Measurements from ENCODE around the gene LYL1. TPM values are rescaled to one million over a fixed set of nuclear protein-coding genes. Genes with fewer than 3 reads are reported as not detected.

LYL1 gene
- total and polyA plus RNA-seq, 9 of the 15 experiments (the other 6 are each of a cell fraction or from before 2014, with no cell fraction given): 1.3 to 266 (median 34.0) TPM

DNA sequence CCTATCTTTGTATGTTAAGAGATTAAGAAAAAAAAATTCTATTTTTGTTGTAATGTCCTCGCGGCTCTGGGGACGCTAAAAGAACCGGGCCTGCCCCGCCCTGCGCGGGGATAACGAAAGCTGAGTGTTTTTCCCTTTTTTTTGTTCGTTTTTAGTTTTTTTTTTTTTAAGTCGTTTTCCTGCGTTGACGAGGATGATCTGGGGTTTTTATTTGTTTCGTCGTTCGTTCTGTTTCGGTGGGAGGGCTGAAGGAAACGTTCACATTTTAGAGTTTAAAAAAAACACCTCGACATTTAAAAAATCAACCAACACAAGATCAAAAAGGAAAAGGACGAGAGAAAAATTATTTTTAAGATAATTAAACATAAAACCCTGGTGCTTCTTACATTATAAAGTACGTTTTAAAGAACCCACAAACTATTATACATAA lies 5.6 kb downstream of the LYL1 start (continued):
- TF ChIP-seq MBD2 (IDR thresholded peaks at IDR 0.05; ENCODE audit: borderline replicate concordance, low read depth) (no peak), SMC3 (conservative IDR thresholded peaks at IDR 0.05; ENCODE audit: insufficient read depth, low read depth, low read length) (no peak), SMARCB1 (IDR thresholded peaks at IDR 0.05; ENCODE audit: insufficient read length, low read depth) (no peak), DDX20 (tag; IDR thresholded peaks at IDR 0.05; ENCODE audit: low read depth) (no peak), EHMT2 (IDR thresholded peaks at IDR 0.05) (no peak), NFATC3 (IDR thresholded peaks at IDR 0.05) (no peak), FOXA3 (CRISPR knock-in tag; conservative IDR thresholded peaks at IDR 0.05 in 1 of 2, IDR thresholded peaks at IDR 0.05 in 1 of 2) (no peak), ZNF274 (IDR thresholded peaks at IDR 0.05; ENCODE audit: borderline replicate concordance, low read depth, low read length) (no peak), ZFX (CRISPR knock-in tag; IDR thresholded peaks at IDR 0.05) (peak; percentile 29), THRB (CRISPR knock-in tag; conservative IDR thresholded peaks at IDR 0.05) (no peak), ZNF12 (CRISPR knock-in tag; IDR thresholded peaks at IDR 0.05) (no peak), RAD51 (IDR thresholded peaks at IDR 0.05; ENCODE audit: borderline replicate concordance, low read depth) (peak; percentile 11; the same call in 1 of the 2 replicates), BCOR (IDR thresholded peaks at IDR 0.05) (no peak), KDM4B (IDR thresholded peaks at IDR 0.05; ENCODE audit: borderline replicate concordance in 2 of 2, low read depth in 1 of 2) (no peak), TFAM (CRISPR knock-in tag; conservative IDR thresholded peaks at IDR 0.05) (no peak), SUPT5H (IDR thresholded peaks at IDR 0.05) (no peak; the same call in 1 of the 2 replicates), TARDBP (IDR thresholded peaks at IDR 0.05) (no peak), ZNF324 (CRISPR knock-in tag; IDR thresholded peaks at IDR 0.05) (no peak), PHB2 (IDR thresholded peaks at IDR 0.05; ENCODE audit: low read depth) (no peak), GABPB2 (CRISPR knock-in tag; conservative IDR thresholded peaks at IDR 0.05) (no peak), PREB (CRISPR knock-in tag; IDR thresholded peaks at IDR 0.05) (no peak), XRCC3 (IDR thresholded peaks at IDR 0.05) (no peak)
- TF ChIP-seq, protein P1, sequence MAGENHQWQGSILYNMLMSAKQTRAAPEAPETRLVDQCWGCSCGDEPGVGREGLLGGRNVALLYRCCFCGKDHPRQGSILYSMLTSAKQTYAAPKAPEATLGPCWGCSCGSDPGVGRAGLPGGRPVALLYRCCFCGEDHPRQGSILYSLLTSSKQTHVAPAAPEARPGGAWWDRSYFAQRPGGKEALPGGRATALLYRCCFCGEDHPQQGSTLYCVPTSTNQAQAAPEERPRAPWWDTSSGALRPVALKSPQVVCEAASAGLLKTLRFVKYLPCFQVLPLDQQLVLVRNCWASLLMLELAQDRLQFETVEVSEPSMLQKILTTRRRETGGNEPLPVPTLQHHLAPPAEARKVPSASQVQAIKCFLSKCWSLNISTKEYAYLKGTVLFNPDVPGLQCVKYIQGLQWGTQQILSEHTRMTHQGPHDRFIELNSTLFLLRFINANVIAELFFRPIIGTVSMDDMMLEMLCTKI (IDR thresholded peaks at IDR 0.05; ENCODE audit: partially characterized antibody): no peak

Measured in K562 (cell line).